ENCODE results near the gene LMF1.

Gene LMF1

GRCh38 chr16:844638-845350 is 126.0 kb downstream of the LMF1 start:
- DNase-seq (ENCODE audit: low spot score), result no peak
- TF ChIP-seq CTCF (IDR thresholded peaks at IDR 0.05; ENCODE audit: extremely low read depth, missing control alignments), result no peak

GRCh38 chr16:843771-844170 is 127.0 kb downstream of the LMF1 start:
- no peak for DNase-seq (ENCODE audit: low spot score)

GRCh38 chr16:842711-843560 is 127.8 kb downstream of the LMF1 start:
- TF ChIP-seq CTCF (IDR thresholded peaks at IDR 0.05; ENCODE audit: extremely low read depth, missing control alignments), result no peak

More at GRCh38 chr16:843771-844170, 127.0 kb downstream of the LMF1 start:
- TF ChIP-seq CTCF (IDR thresholded peaks at IDR 0.05; ENCODE audit: extremely low read depth, missing control alignments), result no peak

GRCh38 chr16:842061-842476 is 128.7 kb downstream of the LMF1 start:
- no peak for DNase-seq (ENCODE audit: low spot score)
- no peak for TF ChIP-seq CTCF (IDR thresholded peaks at IDR 0.05; ENCODE audit: extremely low read depth, missing control alignments)

More at GRCh38 chr16:842711-843560, 127.8 kb downstream of the LMF1 start:
- no peak for DNase-seq (ENCODE audit: low spot score)

- no peak for TF ChIP-seq CTCF (IDR thresholded peaks at IDR 0.05; ENCODE audit: extremely low read depth, missing control alignments)
- no peak for DNase-seq (ENCODE audit: low spot score)
Measured at GRCh38 chr16:841455-842060, 129.2 kb downstream of the LMF1 start.

- no peak for DNase-seq (ENCODE audit: low spot score)
- no peak for TF ChIP-seq CTCF (IDR thresholded peaks at IDR 0.05; ENCODE audit: extremely low read depth, missing control alignments)
Measured at GRCh38 chr16:840561-841454, 130.0 kb downstream of the LMF1 start.
